AG04449 (cell line): ENCODE measurements around the gene IRF4.
A peak's percentile ranks its signal among the peaks of the same experiment; 100 is the strongest.

Source experiments
- CTCF ChIA-PET: fragments of 350-600 bp; formaldehyde crosslinking; extraction: SDS; loops from one replicate; lab custom pipeline; 2021; ENCODE audit warnings: antibody characterized with exemption; lab: Yijun Ruan, JAX
- POLR2A ChIA-PET: fragments of 400-600, 350-600 bp; formaldehyde crosslinking; extraction: SDS; loops from one replicate; lab custom pipeline; 2020; ENCODE audit warnings: antibody characterized with exemption, inconsistent platforms; lab: Yijun Ruan, JAX
- DNase-seq: peaks from one replicate; pipeline ENCODE4 v3.0.0-alpha.2; 2010; ENCODE audit warnings: low read depth, low spot score
- H3K4me3 ChIP-seq: 2 replicates; pipeline ENCODE4 v1.5.1; 2011; ENCODE audit warnings: low read depth, mild to moderate bottlenecking, control low read depth, low read length
- TF ChIP-seq, protein P1 (sequence below): IDR thresholded peaks from one replicate; pipeline ENCODE4 v1.5.1; 2011; ENCODE audit warnings: mild to moderate bottlenecking, moderate library complexity, low read length, control low read depth, inconsistent platforms; ENCODE audit not compliant: insufficient read depth; ENCODE audit errors: missing control alignments

IRF4 gene

DNA sequence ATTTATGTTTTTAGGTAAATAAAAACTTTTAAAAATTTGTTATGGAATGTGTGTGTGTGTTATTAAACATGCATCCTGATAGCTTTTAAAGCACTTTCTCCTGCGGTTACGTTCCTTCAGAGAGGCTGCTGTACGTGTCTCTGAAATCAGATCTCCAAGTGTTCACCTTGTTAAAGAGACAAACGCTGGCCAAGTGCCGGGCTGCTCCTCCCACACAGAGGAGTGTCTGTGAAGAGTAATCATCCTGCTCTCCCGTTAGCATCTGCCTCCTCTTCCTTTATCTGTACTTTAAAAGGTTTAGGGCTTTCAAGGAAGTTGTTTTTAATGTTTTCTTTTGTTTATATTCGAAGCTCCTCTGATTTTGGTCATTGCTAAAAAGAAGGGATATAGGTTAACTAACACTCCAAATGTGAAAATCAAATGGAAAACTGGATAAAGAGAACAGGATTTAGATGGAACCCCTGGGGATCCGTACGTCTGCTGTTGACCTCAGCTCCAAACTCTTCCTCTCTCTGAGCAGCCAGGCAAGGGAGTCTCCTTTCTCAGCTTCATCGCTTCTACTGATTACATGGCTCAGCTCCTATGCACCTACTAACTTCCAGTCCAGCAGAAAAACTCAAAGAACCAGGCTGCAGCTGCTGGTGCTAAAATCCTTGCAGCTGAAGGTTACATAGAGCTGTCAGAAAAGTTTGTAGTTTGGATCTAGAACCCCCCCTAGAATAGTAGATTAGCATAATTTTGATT, 20.0 kb downstream of the IRF4 start:
- no peak overlapping the region for H3K4me3 ChIP-seq
- CTCF ChIA-PET = no interaction called here
- no peak for DNase-seq
- POLR2A ChIA-PET = no interaction called here
- TF ChIP-seq, protein P1, sequence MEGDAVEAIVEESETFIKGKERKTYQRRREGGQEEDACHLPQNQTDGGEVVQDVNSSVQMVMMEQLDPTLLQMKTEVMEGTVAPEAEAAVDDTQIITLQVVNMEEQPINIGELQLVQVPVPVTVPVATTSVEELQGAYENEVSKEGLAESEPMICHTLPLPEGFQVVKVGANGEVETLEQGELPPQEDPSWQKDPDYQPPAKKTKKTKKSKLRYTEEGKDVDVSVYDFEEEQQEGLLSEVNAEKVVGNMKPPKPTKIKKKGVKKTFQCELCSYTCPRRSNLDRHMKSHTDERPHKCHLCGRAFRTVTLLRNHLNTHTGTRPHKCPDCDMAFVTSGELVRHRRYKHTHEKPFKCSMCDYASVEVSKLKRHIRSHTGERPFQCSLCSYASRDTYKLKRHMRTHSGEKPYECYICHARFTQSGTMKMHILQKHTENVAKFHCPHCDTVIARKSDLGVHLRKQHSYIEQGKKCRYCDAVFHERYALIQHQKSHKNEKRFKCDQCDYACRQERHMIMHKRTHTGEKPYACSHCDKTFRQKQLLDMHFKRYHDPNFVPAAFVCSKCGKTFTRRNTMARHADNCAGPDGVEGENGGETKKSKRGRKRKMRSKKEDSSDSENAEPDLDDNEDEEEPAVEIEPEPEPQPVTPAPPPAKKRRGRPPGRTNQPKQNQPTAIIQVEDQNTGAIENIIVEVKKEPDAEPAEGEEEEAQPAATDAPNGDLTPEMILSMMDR = no peak

DNA sequence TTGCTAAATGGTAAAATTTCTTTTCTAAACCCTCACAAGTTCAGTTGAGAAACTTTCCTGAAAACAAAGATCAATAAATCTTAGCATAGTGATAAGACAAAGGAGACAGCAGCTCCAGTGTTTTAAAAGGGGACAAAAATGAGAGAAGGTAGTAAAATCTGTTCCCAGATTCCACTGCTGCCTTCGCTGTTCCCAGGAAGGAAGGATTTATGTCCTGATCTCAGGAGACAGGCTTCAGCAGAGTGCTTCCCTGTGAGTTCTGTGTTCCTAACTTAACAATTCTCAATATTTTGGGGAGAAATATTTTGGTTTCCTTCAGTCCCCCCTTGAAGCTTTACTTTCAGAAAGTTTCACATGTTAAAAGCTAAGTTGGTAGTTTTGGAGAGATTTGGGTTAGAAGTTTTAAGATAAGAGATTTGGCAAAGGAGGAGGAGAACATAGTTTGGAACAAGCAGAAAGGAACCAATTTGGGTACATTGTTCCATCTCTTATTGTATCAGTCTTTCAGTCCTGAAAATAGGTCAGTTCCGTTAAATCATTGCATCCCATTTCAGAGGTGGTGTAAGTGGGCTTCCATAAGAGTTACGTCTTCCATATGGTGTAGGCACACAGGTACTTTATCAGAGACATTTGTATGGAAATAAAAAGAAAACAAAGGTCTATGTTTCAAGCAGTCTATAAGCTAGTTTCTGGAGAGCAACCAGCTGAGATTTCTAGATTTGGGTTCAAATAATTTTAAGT, 20.8 kb downstream of the IRF4 start:
- no peak for DNase-seq
- CTCF ChIA-PET = no interaction called here
- H3K4me3 ChIP-seq = no peak overlapping the region
- TF ChIP-seq, protein P1 = no peak
- POLR2A ChIA-PET = interaction anchor here (0.5 kb wide), 1 partner anchor 10 kb away, joined by 3 read pairs; no protein-coding TSS in a partner anchor

DNA sequence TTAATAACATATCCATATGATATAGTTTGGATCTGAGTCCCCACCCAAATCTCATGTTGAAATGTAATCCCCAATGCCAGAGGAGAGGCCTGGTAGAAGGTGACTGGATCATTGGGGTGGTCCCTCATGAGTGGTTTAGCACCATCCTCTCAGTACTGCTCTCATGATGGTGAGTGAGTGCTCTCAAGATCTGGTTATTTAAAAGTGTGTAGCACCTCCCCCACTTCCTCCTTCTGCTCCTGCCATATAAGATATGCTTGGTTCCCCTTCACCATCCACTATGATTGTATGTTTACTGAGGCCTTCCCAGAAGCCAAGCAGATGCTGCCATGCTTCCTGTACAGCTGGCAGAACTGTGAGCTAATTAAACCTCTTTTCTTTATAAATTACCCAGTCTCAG, 22.9 kb downstream of the IRF4 start:
- TF ChIP-seq, protein P1 = no peak
- POLR2A ChIA-PET = no interaction called here
- CTCF ChIA-PET = no interaction called here

DNA sequence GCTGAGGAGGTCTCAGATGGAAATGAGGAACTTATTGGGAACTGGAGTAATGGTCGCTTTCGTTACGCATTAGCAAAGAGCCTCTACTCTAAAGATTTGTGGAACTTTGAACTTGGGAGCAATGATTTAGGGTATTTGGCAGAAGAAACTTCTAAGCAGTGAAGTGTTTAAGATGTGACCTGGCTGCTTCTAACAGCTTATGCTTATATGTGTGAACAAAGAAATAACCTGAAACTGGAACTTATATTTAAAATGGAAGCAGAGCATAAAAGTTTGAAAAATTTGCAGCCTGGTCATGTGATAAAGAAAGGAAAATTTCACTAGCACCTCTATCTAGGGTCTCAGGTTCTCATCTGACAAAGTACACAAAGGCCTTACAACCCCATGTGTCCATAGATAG, 23.5 kb downstream of the IRF4 start:
- POLR2A ChIA-PET = no interaction called here
- TF ChIP-seq, protein P1 = no peak
- H3K4me3 ChIP-seq = no peak overlapping the region
- no peak for DNase-seq
- CTCF ChIA-PET = no interaction called here

More for the DNA sequence above, 22.9 kb downstream of the IRF4 start:
- H3K4me3 ChIP-seq = no peak overlapping the region
- DNase-seq = no peak

DNA sequence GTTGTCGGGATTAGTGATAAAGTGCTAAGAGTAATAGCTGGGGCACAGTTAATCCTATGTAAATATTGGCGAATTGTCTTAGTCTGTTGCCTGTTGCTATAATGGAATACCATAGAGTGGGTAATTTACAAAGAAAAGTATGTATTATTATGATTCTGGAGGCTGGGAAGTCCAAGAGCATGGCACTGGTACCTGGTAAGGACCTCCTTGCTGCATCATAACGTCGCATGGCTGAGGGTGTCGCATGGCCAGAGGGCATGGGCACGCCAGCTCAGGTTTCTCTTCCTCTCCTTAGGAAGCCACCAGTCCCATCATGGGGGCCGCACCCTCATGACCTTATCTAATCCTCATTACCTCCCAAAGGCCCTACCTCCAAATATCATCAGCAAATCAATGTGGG, 29.7 kb downstream of the IRF4 start:
- H3K4me3 ChIP-seq = no peak overlapping the region
- ChIA-PET CTCF (no interaction called here), POLR2A (no interaction called here)
- TF ChIP-seq, protein P1 = no peak
- no peak for DNase-seq

DNA sequence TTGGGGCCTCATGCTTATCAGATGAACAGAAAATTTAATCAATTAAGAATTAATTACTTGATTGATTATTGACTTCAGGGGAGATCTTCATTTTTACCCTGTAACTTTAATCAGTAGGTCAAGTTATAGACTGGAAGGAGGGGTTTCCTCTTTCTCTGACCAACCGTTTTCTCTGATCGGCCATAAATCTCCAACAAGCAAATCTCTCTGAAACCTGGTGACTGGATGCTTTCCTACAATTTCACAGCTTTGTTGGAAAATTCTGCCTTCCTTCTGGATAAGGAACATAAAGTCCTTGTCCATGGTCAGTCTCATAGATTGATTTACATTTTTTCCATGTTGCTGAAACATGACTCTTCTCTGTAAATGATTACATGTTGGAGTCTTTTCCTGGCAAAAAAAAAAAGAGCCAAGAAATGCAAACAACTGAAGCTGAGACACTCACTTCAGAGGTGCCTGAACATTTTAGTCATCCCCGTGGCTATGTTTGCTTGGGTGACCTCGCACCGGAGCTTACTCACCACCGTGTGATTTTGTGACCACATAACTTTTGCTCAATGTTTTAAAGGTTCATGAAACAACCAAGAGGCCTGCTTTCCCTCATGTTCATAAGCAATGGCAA, 31.0 kb downstream of the IRF4 start:
- peak; percentile 46 for DNase-seq
- no peak overlapping the region for H3K4me3 ChIP-seq
- ChIA-PET CTCF (no interaction called here), POLR2A (interaction anchor here (0.7 kb wide), 1 partner anchor 10 kb away, joined by 3 read pairs; no protein-coding TSS in a partner anchor)
- TF ChIP-seq, protein P1 = no peak
